PC-9 (cell line): Measurements from ENCODE around the gene GYS2. TPM values are rescaled to one million over a fixed set of nuclear protein-coding genes. Genes with fewer than 3 reads are reported as not detected.

ENCODE experiments used
- BruUV-seq: library from RNA; stranded (reverse); fragments of 400-500 nt; replicated peaks from 2 replicates; lab custom pipeline; 2021; lab: Mats Ljungman, UMichigan
- CTCF ChIA-PET: fragments of 300-600 bp; sonication (Branson Sonifier 250); formaldehyde crosslinking; loops from one replicate; lab custom pipeline; 2022; ENCODE audit warnings: antibody characterized with exemption; lab: Charles Lee
- POLR2A ChIA-PET: fragments of 300-600 bp; sonication (Branson Sonifier 250); formaldehyde crosslinking; loops from one replicate; lab custom pipeline; 2022; ENCODE audit warnings: antibody characterized with exemption; ENCODE audit not compliant: unreplicated experiment; lab: Charles Lee
- DNase-seq, 2 experiments: peaks; one replicate each; pipeline versions ENCODE4 v3.0.0 to v3.0.0-alpha.2; 2015 to 2022; ENCODE audit warnings: mixed read lengths in 1 of 2
- H2AFZ ChIP-seq: fragments of 200-600 bp; sonication (generic); 2 replicates; pipeline ENCODE4 v1.8.1; 2017; ENCODE audit warnings: antibody characterized with exemption
- H3F3A ChIP-seq: fragments of 200-600 bp; sonication (generic); 2 replicates; pipeline ENCODE4 v1.8.1; 2017; ENCODE audit warnings: antibody characterized with exemption, mild to moderate bottlenecking, low read depth; ENCODE audit not compliant: insufficient read depth
- H3K27ac ChIP-seq: fragments of 200-600 bp; sonication (generic); 2 replicates; pipeline ENCODE4 v1.6.1; 2016; ENCODE audit warnings: mixed run types
- H3K27me3 ChIP-seq: fragments of 200-600 bp; sonication (generic); 2 replicates; pipeline ENCODE4 v1.6.1; 2016; ENCODE audit warnings: low read depth, mixed run types; ENCODE audit not compliant: insufficient read depth
- H3K36me3 ChIP-seq: fragments of 200-600 bp; sonication (generic); 2 replicates; pipeline ENCODE4 v1.6.1; 2016; ENCODE audit warnings: low read depth, mixed run types
- H3K4me1 ChIP-seq: fragments of 200-600 bp; sonication (generic); replicated peaks from 2 replicates; pipeline ENCODE4 v1.6.1; 2016; ENCODE audit warnings: mixed run types; ENCODE audit not compliant: insufficient read depth
- H3K4me2 ChIP-seq: fragments of 200-600 bp; sonication (generic); 2 replicates; pipeline ENCODE4 v1.6.1; 2017; ENCODE audit warnings: mixed run types
- H3K4me3 ChIP-seq: fragments of 200-600 bp; sonication (generic); 2 replicates; pipeline ENCODE4 v1.6.1; 2016; ENCODE audit warnings: mixed run types
- H3K79me2 ChIP-seq: fragments of 200-600 bp; sonication (generic); 2 replicates; pipeline ENCODE4 v1.6.1; 2017; ENCODE audit warnings: low read depth, mixed run types
- H3K9me2 ChIP-seq: fragments of 200-600 bp; sonication (generic); 2 replicates; pipeline ENCODE4 v1.8.1; 2017; ENCODE audit warnings: mild to moderate bottlenecking; ENCODE audit not compliant: insufficient read depth
- H3K9me3 ChIP-seq: fragments of 200-600 bp; sonication (generic); 2 replicates; pipeline ENCODE4 v1.8.1; 2016; ENCODE audit warnings: low read depth; ENCODE audit not compliant: insufficient read depth
- H4K20me1 ChIP-seq: fragments of 200-600 bp; sonication (generic); 2 replicates; pipeline ENCODE4 v1.8.1; 2017; ENCODE audit not compliant: insufficient read depth
- EZH2 ChIP-seq: fragments of 200-600 bp; sonication (generic); IDR thresholded peaks from 2 replicates; pipeline ENCODE4 v1.8.0; 2017; ENCODE audit warnings: antibody characterized with exemption, low read depth
- intact Hi-C: fragments of 100-400 bp; cut with micrococcal nuclease; formaldehyde crosslinking; loops from one replicate; pipeline ENCODE4 v1.10.0; 2022; ENCODE audit not compliant: unreplicated experiment
- total RNA-seq: library from RNA; stranded (reverse); gene quantifications from 2 replicates; pipeline ENCODE4 v1.2.3, GENCODE V29; 2021
- TF ChIP-seq, protein P1 (sequence below): fragments of 200-600 bp; sonication (generic); conservative IDR thresholded peaks from 2 replicates; pipeline ENCODE4 v1.6.1; 2017; ENCODE audit warnings: mixed run types, antibody characterized with exemption, mild to moderate bottlenecking, moderate library complexity

The GYS2 gene
- total RNA-seq, 1 experiment from 2014 or later = not detected

- intact Hi-C loops = no loop called here
- no peaks in the 10 kb centered on the region for H3F3A ChIP-seq
- CTCF ChIA-PET = no interaction called here
- TF ChIP-seq, protein P1, sequence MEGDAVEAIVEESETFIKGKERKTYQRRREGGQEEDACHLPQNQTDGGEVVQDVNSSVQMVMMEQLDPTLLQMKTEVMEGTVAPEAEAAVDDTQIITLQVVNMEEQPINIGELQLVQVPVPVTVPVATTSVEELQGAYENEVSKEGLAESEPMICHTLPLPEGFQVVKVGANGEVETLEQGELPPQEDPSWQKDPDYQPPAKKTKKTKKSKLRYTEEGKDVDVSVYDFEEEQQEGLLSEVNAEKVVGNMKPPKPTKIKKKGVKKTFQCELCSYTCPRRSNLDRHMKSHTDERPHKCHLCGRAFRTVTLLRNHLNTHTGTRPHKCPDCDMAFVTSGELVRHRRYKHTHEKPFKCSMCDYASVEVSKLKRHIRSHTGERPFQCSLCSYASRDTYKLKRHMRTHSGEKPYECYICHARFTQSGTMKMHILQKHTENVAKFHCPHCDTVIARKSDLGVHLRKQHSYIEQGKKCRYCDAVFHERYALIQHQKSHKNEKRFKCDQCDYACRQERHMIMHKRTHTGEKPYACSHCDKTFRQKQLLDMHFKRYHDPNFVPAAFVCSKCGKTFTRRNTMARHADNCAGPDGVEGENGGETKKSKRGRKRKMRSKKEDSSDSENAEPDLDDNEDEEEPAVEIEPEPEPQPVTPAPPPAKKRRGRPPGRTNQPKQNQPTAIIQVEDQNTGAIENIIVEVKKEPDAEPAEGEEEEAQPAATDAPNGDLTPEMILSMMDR = no peak
- no peak for TF ChIP-seq EZH2
- H3K9me3 ChIP-seq = no peaks in the 10 kb centered on the region
- no peaks in the 10 kb centered on the region for H3K9me2 ChIP-seq
- H4K20me1 ChIP-seq = no peaks in the 10 kb centered on the region
- H3K79me2 ChIP-seq = no peaks in the 10 kb centered on the region
- no peaks in the 10 kb centered on the region for H3K4me1 ChIP-seq
- DNase-seq = no peak
- BruUV-seq = no TSS peak
- no peaks in the 10 kb centered on the region for H3K36me3 ChIP-seq
- POLR2A ChIA-PET = no interaction called here
- no peaks in the 10 kb centered on the region for H3K27me3 ChIP-seq
- no peak overlapping the region for H3K4me3 ChIP-seq
- H2AFZ ChIP-seq = no peak overlapping the region
- no peak overlapping the region; the same call in 1 of the 2 replicates for H3K4me2 ChIP-seq
- no peak overlapping the region for H3K27ac ChIP-seq
These were observed 21.1 kb downstream of the GYS2 start for GRCh38 chr12:21583587-21583986.

GRCh38 chr12:21580748-21581516 is 23.7 kb downstream of the GYS2 start:
- BruUV-seq = no TSS peak
- no peak overlapping the region for H3K27ac ChIP-seq
- DNase-seq = no peak
- H4K20me1 ChIP-seq = no peaks in the 10 kb centered on the region
- H2AFZ ChIP-seq = no peak overlapping the region
- no peaks in the 10 kb centered on the region for H3K9me2 ChIP-seq
- H3K79me2 ChIP-seq = no peaks in the 10 kb centered on the region
- CTCF ChIA-PET = no interaction called here
- H3K4me3 ChIP-seq = no peak overlapping the region
- no peaks in the 10 kb centered on the region for H3K36me3 ChIP-seq
- intact Hi-C loops = no loop called here
- POLR2A ChIA-PET = no interaction called here
- no peaks in the 10 kb centered on the region for H3K4me1 ChIP-seq
- H3K9me3 ChIP-seq = no peaks in the 10 kb centered on the region
- TF ChIP-seq, protein P1 = no peak
- TF ChIP-seq EZH2 = no peak
- H3F3A ChIP-seq = no peaks in the 10 kb centered on the region
- no peak overlapping the region for H3K4me2 ChIP-seq
- peaks cover under 1% of the 10 kb centered on the region; the same call in 1 of the 2 replicates for H3K27me3 ChIP-seq

GRCh38 chr12:21577516-21577915 is 27.1 kb downstream of the GYS2 start:
- H3K4me1 ChIP-seq = no peaks in the 10 kb centered on the region
- H3K27me3 ChIP-seq = peaks cover 3% of the 10 kb centered on the region; the same call in 1 of the 2 replicates
- no peaks in the 10 kb centered on the region for H3K9me3 ChIP-seq
- H3K4me3 ChIP-seq = no peak overlapping the region
- DNase-seq = no peak
- no peaks in the 10 kb centered on the region for H3K9me2 ChIP-seq
- BruUV-seq = no TSS peak
- H3K36me3 ChIP-seq = no peaks in the 10 kb centered on the region
- ChIA-PET POLR2A (no interaction called here), CTCF (no interaction called here)
- intact Hi-C loops = no loop called here
- H3K27ac ChIP-seq = no peak overlapping the region
- no peaks in the 10 kb centered on the region for H3K79me2 ChIP-seq
- no peak overlapping the region for H2AFZ ChIP-seq
- H4K20me1 ChIP-seq = no peaks in the 10 kb centered on the region
- TF ChIP-seq, protein P1 = no peak
- no peak for TF ChIP-seq EZH2
- no peak overlapping the region for H3K4me2 ChIP-seq
- H3F3A ChIP-seq = no peaks in the 10 kb centered on the region
